SK-N-SH treated with all-trans-retinoic acid at 6 μM for 48 hours (cell line): ENCODE data around the gene MCM9.

Experiments
- ATAC-seq: fragments of 200-7000 bp; cut with Tn5 transposase; 3 replicates; pipeline ENCODE4 v1.9.1; 2020; ENCODE audit warnings: mild to moderate bottlenecking, moderate library complexity
- ARNTL ChIP-seq: fragments of 450-650 bp; formaldehyde crosslinking; IDR thresholded peaks from 2 replicates; pipeline ENCODE4 v1.5.0; 2020; ENCODE audit warnings: low read depth, mild to moderate bottlenecking, moderate library complexity, borderline replicate concordance
- BACH2 ChIP-seq: fragments of 250-450 bp; sonication (Bioruptor Pico); IDR thresholded peaks from 2 replicates; pipeline ENCODE4 v1.9.0; 2021; ENCODE audit warnings: mild to moderate bottlenecking, borderline replicate concordance
- CREB5 ChIP-seq: fragments of 250-450 bp; sonication (Bioruptor Pico); IDR thresholded peaks from 2 replicates; pipeline ENCODE4 v1.5.1; 2020; ENCODE audit warnings: low read depth, mild to moderate bottlenecking, moderate library complexity
- CSDC2 ChIP-seq: fragments of 250-450 bp; sonication (Bioruptor Pico); IDR thresholded peaks from 2 replicates; pipeline ENCODE4 v1.5.0; 2020; ENCODE audit warnings: mild to moderate bottlenecking, moderate library complexity
- CSRNP3 ChIP-seq: fragments of 250-450 bp; sonication (Bioruptor Pico); IDR thresholded peaks from 2 replicates; pipeline ENCODE4 v1.5.1; 2021; ENCODE audit warnings: mild to moderate bottlenecking, moderate library complexity
- ESRRG ChIP-seq: fragments of 250-450 bp; sonication (Bioruptor Pico); IDR thresholded peaks from 2 replicates; pipeline ENCODE4 v1.6.1; 2021; ENCODE audit warnings: mild to moderate bottlenecking
- GLIS3 ChIP-seq: fragments of 250-450 bp; sonication (Bioruptor Pico); IDR thresholded peaks from 2 replicates; pipeline ENCODE4 v1.5.0; 2020; ENCODE audit warnings: mild to moderate bottlenecking, moderate library complexity
- ISL1 ChIP-seq: fragments of 250-450 bp; sonication (Bioruptor Pico); IDR thresholded peaks from 2 replicates; pipeline ENCODE4 v2.1.2; 2022; ENCODE audit warnings: mild to moderate bottlenecking, moderate library complexity
- OSR1 ChIP-seq: fragments of 250-450 bp; sonication (Bioruptor Pico); IDR thresholded peaks from 2 replicates; pipeline ENCODE4 v1.8.0; 2022; ENCODE audit warnings: moderate library complexity, mild to moderate bottlenecking, inconsistent platforms
- PATZ1 ChIP-seq: fragments of 250-450 bp; sonication (Bioruptor Pico); IDR thresholded peaks from 2 replicates; pipeline ENCODE4 v1.8.0; 2020; ENCODE audit warnings: mild to moderate bottlenecking, moderate library complexity, borderline replicate concordance
- POU6F1 ChIP-seq: fragments of 250-450 bp; sonication (Bioruptor Pico); IDR thresholded peaks from 2 replicates; pipeline ENCODE4 v1.8.0; 2021; ENCODE audit warnings: low read depth, mild to moderate bottlenecking, moderate library complexity, borderline replicate concordance
- PPARA ChIP-seq: fragments of 250-450 bp; sonication (Bioruptor Pico); IDR thresholded peaks from 2 replicates; pipeline ENCODE4 v1.5.0; 2020; ENCODE audit warnings: mild to moderate bottlenecking, borderline replicate concordance
- RARB ChIP-seq: fragments of 250-450 bp; sonication (Bioruptor Pico); IDR thresholded peaks from 2 replicates; pipeline ENCODE4 v1.8.0; 2021; ENCODE audit warnings: mild to moderate bottlenecking, moderate library complexity
- SNAI2 ChIP-seq: fragments of 250-450 bp; sonication (Bioruptor Pico); IDR thresholded peaks from 2 replicates; pipeline ENCODE4 v1.5.0; 2020; ENCODE audit warnings: mild to moderate bottlenecking, moderate library complexity
- TCF4 ChIP-seq: fragments of 250-450 bp; sonication (Bioruptor Pico); IDR thresholded peaks from 2 replicates; pipeline ENCODE4 v1.8.0; 2021; ENCODE audit warnings: mild to moderate bottlenecking, moderate library complexity, borderline replicate concordance
- TOX ChIP-seq: fragments of 250-450 bp; sonication (Bioruptor Pico); IDR thresholded peaks from 2 replicates; pipeline ENCODE4 v1.8.0; 2021; ENCODE audit warnings: mild to moderate bottlenecking, moderate library complexity, borderline replicate concordance
- TSHZ2 ChIP-seq: fragments of 250-450 bp; sonication (Bioruptor Pico); IDR thresholded peaks from 2 replicates; pipeline ENCODE4 v1.5.0; 2020; ENCODE audit warnings: mild to moderate bottlenecking, moderate library complexity
- ZC3H10 ChIP-seq: fragments of 250-450 bp; sonication (Bioruptor Pico); IDR thresholded peaks from 2 replicates; pipeline ENCODE4 v1.5.1; 2021; ENCODE audit warnings: mild to moderate bottlenecking, moderate library complexity
- ZFP30 ChIP-seq: fragments of 450-650 bp; formaldehyde crosslinking; IDR thresholded peaks from 2 replicates; pipeline ENCODE4 v1.5.0; 2022; ENCODE audit warnings: mild to moderate bottlenecking, moderate library complexity
- ZNF565 ChIP-seq: fragments of 450-650 bp; formaldehyde crosslinking; conservative IDR thresholded peaks from 2 replicates; pipeline ENCODE4 v1.5.0; 2020; ENCODE audit warnings: low read depth, mild to moderate bottlenecking, moderate library complexity
- ZNF70 ChIP-seq: fragments of 450-650 bp; formaldehyde crosslinking; IDR thresholded peaks from 2 replicates; pipeline ENCODE4 v1.5.0; 2020; ENCODE audit warnings: mild to moderate bottlenecking, moderate library complexity
- ZNF8 ChIP-seq: fragments of 450-650 bp; formaldehyde crosslinking; IDR thresholded peaks from 2 replicates; pipeline ENCODE4 v1.5.0; 2020; ENCODE audit warnings: mild to moderate bottlenecking, moderate library complexity

MCM9 gene

GRCh38 chr6:118952683-118953082, 17.7 kb upstream of the MCM9 start:
- TF ChIP-seq ARNTL (CRISPR knock-in tag) (no peak), OSR1 (CRISPR knock-in tag) (no peak), CREB5 (CRISPR knock-in tag) (no peak), ZFP30 (CRISPR knock-in tag) (no peak), RARB (no peak), PPARA (CRISPR knock-in tag) (no peak), TCF4 (no peak), BACH2 (CRISPR knock-in tag) (no peak), PATZ1 (CRISPR knock-in tag) (no peak), TSHZ2 (no peak), POU6F1 (CRISPR knock-in tag) (no peak), CSDC2 (no peak), ZNF70 (no peak), ZC3H10 (CRISPR knock-in tag) (no peak), ZNF565 (CRISPR knock-in tag) (no peak), CSRNP3 (CRISPR knock-in tag) (no peak), GLIS3 (CRISPR knock-in tag) (no peak), ISL1 (CRISPR knock-in tag) (no peak), TOX (CRISPR knock-in tag) (no peak), ZNF8 (no peak)
- ATAC-seq = no peak

- ATAC-seq = no peak
- TF ChIP-seq TOX (CRISPR knock-in tag) = no peak
Observed at GRCh38 chr6:118945217-118945616, 10.3 kb upstream of the MCM9 start.

- TF ChIP-seq ZFP30 (CRISPR knock-in tag) (no peak), ZC3H10 (CRISPR knock-in tag) (no peak), ESRRG (no peak), ISL1 (CRISPR knock-in tag) (no peak)
- no peak for ATAC-seq
Observed at GRCh38 chr6:118940770-118941169, 5.8 kb upstream of the MCM9 start.

GRCh38 chr6:118939683-118940082, 4.7 kb upstream of the MCM9 start:
- ATAC-seq = no peak
- TF ChIP-seq PATZ1 (CRISPR knock-in tag) (no peak), SNAI2 (CRISPR knock-in tag) (no peak)
